Omental fat pad (tissue), 4 donors: ENCODE measurements around the gene GAPDHS. TPM values are rescaled to one million over a fixed set of nuclear protein-coding genes. Genes with fewer than 3 reads are reported as not detected.

Experiments
- ATAC-seq: fragments of 150-250 bp; one replicate; pipeline ENCODE4 v1.9.1; 2016; ENCODE audit warnings: mild to moderate bottlenecking, moderate library complexity; ENCODE audit not compliant: low FRiP score
- DNase-seq: peaks from one replicate; pipeline ENCODE4 v3.0.0-alpha.2; 2019; ENCODE audit warnings: low spot score
- CTCF ChIP-seq, 3 donors: fragments of 450-650 bp; IDR thresholded peaks; one replicate each; pipeline ENCODE4 v1.5.1; 2016 to 2017; ENCODE audit warnings: antibody characterized with exemption in 3 of 3, mild to moderate bottlenecking in 3 of 3, moderate library complexity in 2 of 3
- total RNA-seq, 4 donors: library from RNA; depleted of rRNA; stranded (reverse); fragments of >200 nt; gene quantifications; one replicate each; pipeline ENCODE4 v1.1.0, GENCODE V29; 2016

Gene GAPDHS
- total RNA-seq, 4 donors from 2014 or later = not detected

GRCh38 chr19:35552534-35553384 lies 19.5 kb downstream of the GAPDHS start:
- ATAC-seq (no peak), DNase-seq (no peak)
- TF ChIP-seq CTCF (IDR thresholded peaks at IDR 0.05) = no peak

- no peak for ATAC-seq
- DNase-seq = no peak
- TF ChIP-seq CTCF (IDR thresholded peaks at IDR 0.05) = no peak
Observed at GRCh38 chr19:35553385-35554000, 20.2 kb downstream of the GAPDHS start.

- no peak for TF ChIP-seq CTCF (IDR thresholded peaks at IDR 0.05)
- no peak for DNase-seq
- ATAC-seq = no peak
Observed at GRCh38 chr19:35554076-35554475, 20.8 kb downstream of the GAPDHS start.

GRCh38 chr19:35555301-35556005 lies 22.2 kb downstream of the GAPDHS start:
- no peak for DNase-seq
- ATAC-seq = no peak
- no peak for TF ChIP-seq CTCF (IDR thresholded peaks at IDR 0.05)

GRCh38 chr19:35556025-35556590 lies 22.9 kb downstream of the GAPDHS start:
- no peak for ATAC-seq
- no peak for DNase-seq
- no peak for TF ChIP-seq CTCF (IDR thresholded peaks at IDR 0.05)

GRCh38 chr19:35556846-35557538 lies 23.7 kb downstream of the GAPDHS start:
- DNase-seq = no peak
- ATAC-seq = no peak
- TF ChIP-seq CTCF (IDR thresholded peaks at IDR 0.05) = no peak
